H1 (cell line): Measurements from ENCODE around the gene PTBP3. TPM values are rescaled to one million over a fixed set of nuclear protein-coding genes. Genes with fewer than 3 reads are reported as not detected.

Source experiments
- PHF8 ChIP-seq: fragments of 200-600 bp; sonication (generic); conservative IDR thresholded peaks from 2 replicates; pipeline ENCODE4 v1.7.1; 2012; ENCODE audit warnings: low read depth, mild to moderate bottlenecking, inconsistent platforms, low read length, moderate library complexity
- POLR2A ChIP-seq, 2 experiments: IDR thresholded peaks; 1 replicate in 1 of 2; 2 replicates in 1 of 2; pipeline ENCODE4 v1.6.1; 2011; ENCODE audit warnings: low read depth in 2 of 2, low read length in 2 of 2, mild to moderate bottlenecking in 2 of 2; ENCODE audit errors: control extremely low read depth in 1 of 2
- SP2 ChIP-seq: IDR thresholded peaks from 2 replicates; pipeline ENCODE4 v1.6.1; 2012; ENCODE audit warnings: mild to moderate bottlenecking, low read length, inconsistent platforms
- ZNF274 ChIP-seq: IDR thresholded peaks from 2 replicates; pipeline ENCODE4 v1.7.0; 2012; ENCODE audit warnings: low read length, borderline replicate concordance; ENCODE audit errors: extremely low read depth
- polyA plus RNA-seq, 7 experiments: library from polyadenylated mRNA; depleted of rRNA in 3 of 7; stranded (reverse) in 5 of 7; unstranded in 2 of 7; fragments of >200 nt in 5 of 7; fragments of 200-250 nt in 2 of 7; gene quantifications; 1 replicate in 5 of 7; 2 replicates in 1 of 7; 4 replicates in 1 of 7; pipeline versions ENCODE4 v1.2.1 to v1.2.3, GENCODE V29; 2011 to 2013; ENCODE audit warnings: missing spikeins in 2 of 7, mixed read lengths in 2 of 7
- total RNA-seq: library from RNA; stranded (reverse); fragmentation: NEBNext Ultra II Directional; extraction: Animal tissue kit (Norgen Biotek cat#: 25700); gene quantifications from 2 replicates; pipeline ENCODE4 v1.2.1, GENCODE V29; 2021
- TF ChIP-seq, protein P1 (sequence below): fragments of 300-600 bp; sonication (generic); IDR thresholded peaks from 2 replicates; pipeline ENCODE4 v1.7.1; 2012; ENCODE audit warnings: low read length, moderate library complexity, mild to moderate bottlenecking, inconsistent platforms; ENCODE audit not compliant: insufficient replicate concordance
- TF ChIP-seq, protein P2 (sequence below): IDR thresholded peaks from 2 replicates; pipeline ENCODE4 v1.6.1; 2012; ENCODE audit warnings: inconsistent platforms

Gene PTBP3
- total and polyA plus RNA-seq, 2 of the 8 experiments (the other 6 are each of a cell fraction or from before 2014, with no cell fraction given), result 51.0 to 124 TPM

DNA sequence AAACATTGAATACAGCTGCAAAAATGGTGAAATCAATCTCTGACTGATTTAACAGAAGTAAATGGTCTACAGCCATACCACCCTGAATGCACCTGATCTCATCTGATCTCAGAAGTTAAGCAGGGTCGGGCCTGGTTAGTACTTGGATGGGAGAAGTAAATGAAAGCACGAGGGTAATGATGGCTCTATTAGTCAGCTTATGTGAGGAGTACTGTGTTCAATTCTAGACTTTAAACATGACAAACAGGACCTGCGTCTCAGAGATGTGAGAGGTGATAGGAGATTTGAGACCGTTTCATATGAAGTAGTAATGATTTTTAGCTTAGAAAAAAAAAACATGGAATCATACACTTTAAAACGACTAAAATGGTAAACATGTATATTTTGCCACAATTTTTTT, 81.2 kb downstream of the PTBP3 start (continued):
- TF ChIP-seq, protein P1, sequence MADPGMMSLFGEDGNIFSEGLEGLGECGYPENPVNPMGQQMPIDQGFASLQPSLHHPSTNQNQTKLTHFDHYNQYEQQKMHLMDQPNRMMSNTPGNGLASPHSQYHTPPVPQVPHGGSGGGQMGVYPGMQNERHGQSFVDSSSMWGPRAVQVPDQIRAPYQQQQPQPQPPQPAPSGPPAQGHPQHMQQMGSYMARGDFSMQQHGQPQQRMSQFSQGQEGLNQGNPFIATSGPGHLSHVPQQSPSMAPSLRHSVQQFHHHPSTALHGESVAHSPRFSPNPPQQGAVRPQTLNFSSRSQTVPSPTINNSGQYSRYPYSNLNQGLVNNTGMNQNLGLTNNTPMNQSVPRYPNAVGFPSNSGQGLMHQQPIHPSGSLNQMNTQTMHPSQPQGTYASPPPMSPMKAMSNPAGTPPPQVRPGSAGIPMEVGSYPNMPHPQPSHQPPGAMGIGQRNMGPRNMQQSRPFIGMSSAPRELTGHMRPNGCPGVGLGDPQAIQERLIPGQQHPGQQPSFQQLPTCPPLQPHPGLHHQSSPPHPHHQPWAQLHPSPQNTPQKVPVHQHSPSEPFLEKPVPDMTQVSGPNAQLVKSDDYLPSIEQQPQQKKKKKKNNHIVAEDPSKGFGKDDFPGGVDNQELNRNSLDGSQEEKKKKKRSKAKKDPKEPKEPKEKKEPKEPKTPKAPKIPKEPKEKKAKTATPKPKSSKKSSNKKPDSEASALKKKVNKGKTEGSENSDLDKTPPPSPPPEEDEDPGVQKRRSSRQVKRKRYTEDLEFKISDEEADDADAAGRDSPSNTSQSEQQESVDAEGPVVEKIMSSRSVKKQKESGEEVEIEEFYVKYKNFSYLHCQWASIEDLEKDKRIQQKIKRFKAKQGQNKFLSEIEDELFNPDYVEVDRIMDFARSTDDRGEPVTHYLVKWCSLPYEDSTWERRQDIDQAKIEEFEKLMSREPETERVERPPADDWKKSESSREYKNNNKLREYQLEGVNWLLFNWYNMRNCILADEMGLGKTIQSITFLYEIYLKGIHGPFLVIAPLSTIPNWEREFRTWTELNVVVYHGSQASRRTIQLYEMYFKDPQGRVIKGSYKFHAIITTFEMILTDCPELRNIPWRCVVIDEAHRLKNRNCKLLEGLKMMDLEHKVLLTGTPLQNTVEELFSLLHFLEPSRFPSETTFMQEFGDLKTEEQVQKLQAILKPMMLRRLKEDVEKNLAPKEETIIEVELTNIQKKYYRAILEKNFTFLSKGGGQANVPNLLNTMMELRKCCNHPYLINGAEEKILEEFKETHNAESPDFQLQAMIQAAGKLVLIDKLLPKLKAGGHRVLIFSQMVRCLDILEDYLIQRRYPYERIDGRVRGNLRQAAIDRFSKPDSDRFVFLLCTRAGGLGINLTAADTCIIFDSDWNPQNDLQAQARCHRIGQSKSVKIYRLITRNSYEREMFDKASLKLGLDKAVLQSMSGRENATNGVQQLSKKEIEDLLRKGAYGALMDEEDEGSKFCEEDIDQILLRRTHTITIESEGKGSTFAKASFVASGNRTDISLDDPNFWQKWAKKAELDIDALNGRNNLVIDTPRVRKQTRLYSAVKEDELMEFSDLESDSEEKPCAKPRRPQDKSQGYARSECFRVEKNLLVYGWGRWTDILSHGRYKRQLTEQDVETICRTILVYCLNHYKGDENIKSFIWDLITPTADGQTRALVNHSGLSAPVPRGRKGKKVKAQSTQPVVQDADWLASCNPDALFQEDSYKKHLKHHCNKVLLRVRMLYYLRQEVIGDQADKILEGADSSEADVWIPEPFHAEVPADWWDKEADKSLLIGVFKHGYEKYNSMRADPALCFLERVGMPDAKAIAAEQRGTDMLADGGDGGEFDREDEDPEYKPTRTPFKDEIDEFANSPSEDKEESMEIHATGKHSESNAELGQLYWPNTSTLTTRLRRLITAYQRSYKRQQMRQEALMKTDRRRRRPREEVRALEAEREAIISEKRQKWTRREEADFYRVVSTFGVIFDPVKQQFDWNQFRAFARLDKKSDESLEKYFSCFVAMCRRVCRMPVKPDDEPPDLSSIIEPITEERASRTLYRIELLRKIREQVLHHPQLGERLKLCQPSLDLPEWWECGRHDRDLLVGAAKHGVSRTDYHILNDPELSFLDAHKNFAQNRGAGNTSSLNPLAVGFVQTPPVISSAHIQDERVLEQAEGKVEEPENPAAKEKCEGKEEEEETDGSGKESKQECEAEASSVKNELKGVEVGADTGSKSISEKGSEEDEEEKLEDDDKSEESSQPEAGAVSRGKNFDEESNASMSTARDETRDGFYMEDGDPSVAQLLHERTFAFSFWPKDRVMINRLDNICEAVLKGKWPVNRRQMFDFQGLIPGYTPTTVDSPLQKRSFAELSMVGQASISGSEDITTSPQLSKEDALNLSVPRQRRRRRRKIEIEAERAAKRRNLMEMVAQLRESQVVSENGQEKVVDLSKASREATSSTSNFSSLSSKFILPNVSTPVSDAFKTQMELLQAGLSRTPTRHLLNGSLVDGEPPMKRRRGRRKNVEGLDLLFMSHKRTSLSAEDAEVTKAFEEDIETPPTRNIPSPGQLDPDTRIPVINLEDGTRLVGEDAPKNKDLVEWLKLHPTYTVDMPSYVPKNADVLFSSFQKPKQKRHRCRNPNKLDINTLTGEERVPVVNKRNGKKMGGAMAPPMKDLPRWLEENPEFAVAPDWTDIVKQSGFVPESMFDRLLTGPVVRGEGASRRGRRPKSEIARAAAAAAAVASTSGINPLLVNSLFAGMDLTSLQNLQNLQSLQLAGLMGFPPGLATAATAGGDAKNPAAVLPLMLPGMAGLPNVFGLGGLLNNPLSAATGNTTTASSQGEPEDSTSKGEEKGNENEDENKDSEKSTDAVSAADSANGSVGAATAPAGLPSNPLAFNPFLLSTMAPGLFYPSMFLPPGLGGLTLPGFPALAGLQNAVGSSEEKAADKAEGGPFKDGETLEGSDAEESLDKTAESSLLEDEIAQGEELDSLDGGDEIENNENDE, result no peak
- TF ChIP-seq SP2, result no peak
- TF ChIP-seq ZNF274, result no peak
- TF ChIP-seq, protein P2, sequence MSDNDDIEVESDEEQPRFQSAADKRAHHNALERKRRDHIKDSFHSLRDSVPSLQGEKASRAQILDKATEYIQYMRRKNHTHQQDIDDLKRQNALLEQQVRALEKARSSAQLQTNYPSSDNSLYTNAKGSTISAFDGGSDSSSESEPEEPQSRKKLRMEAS, result no peak
- TF ChIP-seq POLR2A (IDR thresholded peaks at IDR 0.05; ENCODE audit: control extremely low read depth in 1 of 2, low read depth in 2 of 2, low read length in 2 of 2), result no peak
- no peak for TF ChIP-seq PHF8
